ENCODE data around the gene RIOK3.
"Not testable (repeated sequence)": the region's sequence is repeated elsewhere in the genome, so short reads cannot be mapped to it uniquely, and the experiment has no call there.

Gene RIOK3

DNA sequence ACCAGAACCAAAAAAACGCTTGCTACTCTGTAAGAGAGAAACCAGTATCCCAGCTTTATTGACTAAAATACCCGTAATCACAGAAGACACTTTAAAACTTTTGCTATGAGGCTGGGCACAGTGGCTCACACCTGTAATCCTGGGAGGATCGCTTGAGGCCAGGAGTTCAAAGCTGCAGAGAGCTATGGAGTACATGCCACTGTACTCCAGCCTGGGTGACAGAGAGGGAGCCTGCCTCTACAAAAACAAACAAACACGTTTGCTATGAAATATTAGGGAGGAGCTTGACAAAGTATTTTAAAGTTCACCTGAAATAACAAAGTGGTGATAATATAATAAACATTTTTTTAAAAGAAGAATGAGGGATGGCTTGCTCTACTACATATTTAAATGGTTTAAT, 28.5 kb upstream of the RIOK3 start:
- no peak for FAIRE-seq
- no peak for DNase-seq (ENCODE audit: insufficient read length, low spot score)
- TF ChIP-seq POU2F2 (IDR thresholded peaks at IDR 0.05; ENCODE audit: low read depth, low read length): no peak
- no peak for TF ChIP-seq PAX5 (IDR thresholded peaks at IDR 0.05; ENCODE audit: insufficient read depth, low read length, severe bottlenecking)
- TF ChIP-seq POLR2AphosphoS5 (IDR thresholded peaks at IDR 0.05; ENCODE audit: low read depth, low read length): no peak
- no peak for TF ChIP-seq POLR2A (IDR thresholded peaks at IDR 0.05; ENCODE audit: low read depth, low read length)
- TF ChIP-seq TAF1 (IDR thresholded peaks at IDR 0.05; ENCODE audit: low read depth, low read length): no peak
- no peak for TF ChIP-seq SPI1 (IDR thresholded peaks at IDR 0.05; ENCODE audit: low read depth, low read length)

- no peak for DNase-seq (ENCODE audit: insufficient read length, low spot score)
- no peak for FAIRE-seq
- TF ChIP-seq SPI1 (IDR thresholded peaks at IDR 0.05; ENCODE audit: low read depth, low read length) (no peak), POLR2AphosphoS5 (IDR thresholded peaks at IDR 0.05; ENCODE audit: low read depth, low read length) (no peak)
Measured at GRCh38 chr18:23428821-23429220, 24.3 kb upstream of the RIOK3 start.

- FAIRE-seq; DNase-seq (ENCODE audit: insufficient read length, low spot score): not testable (repeated sequence)
Measured at GRCh38 chr18:23429538-23429937, 23.5 kb upstream of the RIOK3 start.

DNA sequence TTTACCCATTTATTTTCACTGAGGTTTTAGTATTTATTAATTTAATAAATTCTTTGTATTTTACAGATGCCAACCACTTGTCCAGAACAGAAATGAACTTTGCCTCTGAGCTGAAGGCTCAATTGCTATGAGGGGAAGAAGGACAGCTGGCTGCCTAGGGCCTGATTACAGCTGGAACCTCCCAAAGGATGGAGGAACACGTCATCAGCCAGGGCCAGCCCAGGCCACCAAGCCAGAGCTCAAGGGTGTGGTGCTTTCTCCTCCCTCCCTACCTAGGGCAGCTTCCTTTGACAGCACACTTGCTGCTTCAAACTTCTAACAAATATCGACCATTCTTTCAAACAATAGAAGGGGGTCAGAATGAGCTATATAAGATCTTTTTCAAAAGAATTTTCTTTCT, 19.7 kb upstream of the RIOK3 start:
- no peak for DNase-seq (ENCODE audit: insufficient read length, low spot score)

DNA sequence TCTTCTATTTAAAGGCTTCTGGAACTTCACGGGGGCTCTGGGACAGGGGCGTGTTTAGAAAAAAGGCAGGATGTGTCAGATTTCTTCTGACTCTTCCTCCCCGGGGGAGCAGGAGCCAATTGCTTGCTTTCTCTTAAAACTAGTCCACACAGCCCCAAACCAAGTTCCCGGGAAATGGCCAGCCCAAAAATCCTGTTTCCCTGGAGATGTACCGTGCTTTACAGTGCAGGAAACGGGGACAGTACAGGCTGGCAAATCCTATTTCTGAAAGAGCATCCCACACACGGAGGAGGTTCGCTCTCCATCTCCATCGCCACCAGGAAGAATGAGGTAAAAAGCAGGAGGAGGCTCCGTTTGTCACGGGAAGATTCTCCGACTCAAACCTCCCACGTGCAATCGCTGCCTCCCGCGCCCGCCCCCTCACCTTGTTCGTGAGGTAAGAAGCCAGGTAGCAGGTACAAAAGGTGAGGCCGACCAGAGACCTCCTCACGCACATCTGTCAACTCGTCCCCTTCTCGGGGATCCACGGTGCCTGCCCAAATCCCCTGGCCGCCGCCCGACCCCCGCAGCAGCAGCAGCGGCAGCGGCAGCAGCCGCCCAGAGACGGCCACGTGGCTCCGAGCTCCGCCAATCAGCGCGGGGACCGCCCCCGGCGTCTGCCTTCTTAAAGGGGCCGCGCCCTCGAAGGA, 15.6 kb upstream of the RIOK3 start:
- TF ChIP-seq POU2F2 (IDR thresholded peaks at IDR 0.05; ENCODE audit: low read depth, low read length): 0 out of 2 replicates have a peak, but pooled peaks have one; percentile 31
- no peak for TF ChIP-seq SPI1 (IDR thresholded peaks at IDR 0.05; ENCODE audit: low read depth, low read length)
- DNase-seq (ENCODE audit: insufficient read length, low spot score) (peak; percentile 71), FAIRE-seq (peak; percentile 82)

More for the DNA sequence above, 19.7 kb upstream of the RIOK3 start:
- no peak for FAIRE-seq
- TF ChIP-seq SPI1 (IDR thresholded peaks at IDR 0.05; ENCODE audit: low read depth, low read length) (no peak), POLR2A (IDR thresholded peaks at IDR 0.05; ENCODE audit: low read depth, low read length) (no peak), PAX5 (IDR thresholded peaks at IDR 0.05; ENCODE audit: insufficient read depth, low read length, severe bottlenecking) (no peak), POLR2AphosphoS5 (IDR thresholded peaks at IDR 0.05; ENCODE audit: low read depth, low read length) (no peak), TAF1 (IDR thresholded peaks at IDR 0.05; ENCODE audit: low read depth, low read length) (no peak), POU2F2 (IDR thresholded peaks at IDR 0.05; ENCODE audit: low read depth, low read length) (no peak)

GRCh38 chr18:23438046-23438377, 15.1 kb upstream of the RIOK3 start:
- FAIRE-seq (no peak), DNase-seq (ENCODE audit: insufficient read length, low spot score) (no peak)
- TF ChIP-seq POLR2A (IDR thresholded peaks at IDR 0.05; ENCODE audit: low read depth, low read length) (no peak), TAF1 (IDR thresholded peaks at IDR 0.05; ENCODE audit: low read depth, low read length) (no peak), PAX5 (IDR thresholded peaks at IDR 0.05; ENCODE audit: insufficient read depth, low read length, severe bottlenecking) (no peak), SPI1 (IDR thresholded peaks at IDR 0.05; ENCODE audit: low read depth, low read length) (no peak), POU2F2 (IDR thresholded peaks at IDR 0.05; ENCODE audit: low read depth, low read length) (no peak), POLR2AphosphoS5 (IDR thresholded peaks at IDR 0.05; ENCODE audit: low read depth, low read length) (no peak)

DNA sequence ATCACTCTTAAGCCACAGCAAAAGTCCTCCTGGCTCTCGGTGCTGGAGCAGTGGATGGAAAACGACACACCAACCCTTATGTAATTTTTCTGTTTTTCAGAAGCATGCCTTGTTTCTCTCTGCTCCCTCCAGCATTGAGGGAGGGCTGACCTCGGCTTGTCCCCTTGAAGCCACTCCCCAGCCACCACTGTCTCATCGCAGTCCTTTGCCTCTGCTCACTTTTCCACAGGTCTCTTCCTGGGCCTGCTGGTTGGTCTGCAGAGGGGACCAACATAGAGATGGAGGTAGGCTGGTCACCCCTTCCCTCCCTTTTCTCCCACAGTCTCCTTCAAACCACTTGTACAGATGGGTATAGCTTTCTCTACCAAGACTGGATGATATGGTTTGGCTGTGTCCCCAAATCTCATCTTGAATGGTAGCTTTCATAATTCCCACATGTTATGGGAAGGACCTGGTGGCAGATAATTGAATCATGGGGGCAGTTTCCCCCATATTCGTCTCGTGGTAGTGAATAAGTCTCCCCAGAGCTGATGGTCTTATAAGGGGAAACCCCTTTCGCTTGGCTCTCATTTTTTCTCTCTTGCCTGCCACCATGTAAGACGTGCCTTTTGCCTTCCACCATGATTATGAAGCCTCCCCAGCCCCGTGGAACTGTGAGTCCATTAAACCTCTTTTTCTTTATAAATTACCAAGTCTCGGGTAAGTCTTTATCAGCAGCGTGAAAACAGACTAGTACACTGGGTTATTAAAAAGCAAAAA, 14.3 kb upstream of the RIOK3 start:
- FAIRE-seq: no peak
- no peak for TF ChIP-seq TAF1 (IDR thresholded peaks at IDR 0.05; ENCODE audit: low read depth, low read length)
- no peak for TF ChIP-seq POLR2AphosphoS5 (IDR thresholded peaks at IDR 0.05; ENCODE audit: low read depth, low read length)
- TF ChIP-seq POU2F2 (IDR thresholded peaks at IDR 0.05; ENCODE audit: low read depth, low read length): no peak
- TF ChIP-seq POLR2A (IDR thresholded peaks at IDR 0.05; ENCODE audit: low read depth, low read length): no peak
- TF ChIP-seq PAX5 (IDR thresholded peaks at IDR 0.05; ENCODE audit: insufficient read depth, low read length, severe bottlenecking): no peak
- no peak for TF ChIP-seq SPI1 (IDR thresholded peaks at IDR 0.05; ENCODE audit: low read depth, low read length)
- no peak for DNase-seq (ENCODE audit: insufficient read length, low spot score)

GRCh38 chr18:23440131-23440530, 13.0 kb upstream of the RIOK3 start:
- FAIRE-seq (no peak), DNase-seq (ENCODE audit: insufficient read length, low spot score) (no peak)
- TF ChIP-seq POLR2AphosphoS5 (IDR thresholded peaks at IDR 0.05; ENCODE audit: low read depth, low read length): no peak
- TF ChIP-seq POLR2A (IDR thresholded peaks at IDR 0.05; ENCODE audit: low read depth, low read length): no peak
- TF ChIP-seq PAX5 (IDR thresholded peaks at IDR 0.05; ENCODE audit: insufficient read depth, low read length, severe bottlenecking): no peak
- TF ChIP-seq TAF1 (IDR thresholded peaks at IDR 0.05; ENCODE audit: low read depth, low read length): no peak
- no peak for TF ChIP-seq POU2F2 (IDR thresholded peaks at IDR 0.05; ENCODE audit: low read depth, low read length)
- TF ChIP-seq SPI1 (IDR thresholded peaks at IDR 0.05; ENCODE audit: low read depth, low read length): no peak

- no peak for FAIRE-seq
- no peak for TF ChIP-seq POU2F2 (IDR thresholded peaks at IDR 0.05; ENCODE audit: low read depth, low read length)
- TF ChIP-seq SPI1 (IDR thresholded peaks at IDR 0.05; ENCODE audit: low read depth, low read length): no peak
Measured at GRCh38 chr18:23442958-23443357, 10.1 kb upstream of the RIOK3 start.

DNA sequence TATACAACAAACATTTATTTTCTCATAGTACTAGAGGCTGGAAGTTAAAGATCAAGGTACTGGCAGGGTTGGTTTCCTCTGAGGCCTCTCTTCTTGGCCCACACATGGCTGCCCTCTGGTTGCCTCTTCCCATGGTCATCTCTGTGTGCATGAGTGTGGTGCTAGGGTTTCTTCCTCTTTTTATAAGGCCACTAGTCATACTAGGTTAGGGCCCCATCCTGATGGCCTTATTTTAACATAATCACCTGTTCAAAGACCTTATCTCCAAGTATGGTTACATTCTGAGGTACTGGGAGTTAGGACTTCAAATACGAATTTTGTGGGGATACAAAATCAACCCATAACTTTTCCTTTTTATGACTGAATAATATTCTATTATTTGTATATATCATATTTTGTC, 4.8 kb upstream of the RIOK3 start:
- DNase-seq (ENCODE audit: insufficient read length, low spot score) (no peak), FAIRE-seq (no peak)
- no peak for TF ChIP-seq PAX5 (IDR thresholded peaks at IDR 0.05; ENCODE audit: insufficient read depth, low read length, severe bottlenecking)
- TF ChIP-seq POU2F2 (IDR thresholded peaks at IDR 0.05; ENCODE audit: low read depth, low read length): no peak
- TF ChIP-seq POLR2AphosphoS5 (IDR thresholded peaks at IDR 0.05; ENCODE audit: low read depth, low read length): no peak
- no peak for TF ChIP-seq POLR2A (IDR thresholded peaks at IDR 0.05; ENCODE audit: low read depth, low read length)

More at GRCh38 chr18:23442958-23443357, 10.1 kb upstream of the RIOK3 start:
- no peak for DNase-seq (ENCODE audit: insufficient read length, low spot score)

Data from GM12891 (cell line).